Trophoblast cell (in vitro differentiated cells and primary cell): ENCODE results near the gene VCAN.
A peak's percentile ranks its signal among the peaks of the same experiment; 100 is the strongest.

Source experiments
- DNase-seq, 2 donors: peaks; one replicate each; pipeline ENCODE4 v3.0.0-alpha.2; 2016
- H2AFZ ChIP-seq: 2 replicates; pipeline ENCODE4 v1.6.1; 2013; ENCODE audit warnings: low read length, moderate library complexity, mild to moderate bottlenecking; ENCODE audit not compliant: insufficient read depth, poor library complexity
- H2AK5ac ChIP-seq: 2 replicates; pipeline ENCODE4 v1.6.1; 2013; ENCODE audit warnings: mild to moderate bottlenecking, low read length
- H2BK120ac ChIP-seq: 2 replicates; pipeline ENCODE4 v1.6.1; 2013; ENCODE audit warnings: low read length, mild to moderate bottlenecking, moderate library complexity; ENCODE audit not compliant: insufficient read depth, poor library complexity
- H2BK12ac ChIP-seq: 2 replicates; pipeline ENCODE4 v1.6.1; 2013; ENCODE audit warnings: mild to moderate bottlenecking, low read length, moderate library complexity
- H2BK5ac ChIP-seq: 2 replicates; pipeline ENCODE4 v1.6.1; 2013; ENCODE audit warnings: low read length, low read depth, moderate library complexity, mild to moderate bottlenecking; ENCODE audit not compliant: poor library complexity
- H3K14ac ChIP-seq: 2 replicates; pipeline ENCODE4 v1.6.1; 2013; ENCODE audit warnings: mild to moderate bottlenecking, low read length
- H3K18ac ChIP-seq: 2 replicates; pipeline ENCODE4 v1.6.1; 2013; ENCODE audit warnings: mild to moderate bottlenecking, low read length
- H3K23ac ChIP-seq: 2 replicates; pipeline ENCODE4 v1.6.1; 2013; ENCODE audit warnings: low read length
- H3K27ac ChIP-seq: 2 replicates; pipeline ENCODE4 v1.5.1; 2013; ENCODE audit warnings: low read depth, mild to moderate bottlenecking, inconsistent platforms, low read length, moderate library complexity
- H3K27me3 ChIP-seq: 2 replicates; pipeline ENCODE4 v1.6.1; 2013; ENCODE audit warnings: inconsistent platforms, mild to moderate bottlenecking, low read length, moderate library complexity; ENCODE audit not compliant: insufficient read depth
- H3K36me3 ChIP-seq, 2 experiments: 1 replicate in 1 of 2; 2 replicates in 1 of 2; pipeline ENCODE4 v1.6.1; 2013; ENCODE audit warnings: low read length in 2 of 2, mild to moderate bottlenecking in 2 of 2, moderate library complexity in 1 of 2; ENCODE audit not compliant: insufficient read depth in 2 of 2, control insufficient read depth in 1 of 2
- H3K4ac ChIP-seq: 2 replicates; pipeline ENCODE4 v1.6.1; 2013; ENCODE audit warnings: low read depth, mild to moderate bottlenecking, low read length, moderate library complexity
- H3K4me1 ChIP-seq, 2 experiments: 1 replicate in 1 of 2; 2 replicates in 1 of 2; pipeline ENCODE4 v1.6.1; 2013; ENCODE audit warnings: low read length in 2 of 2, mild to moderate bottlenecking in 2 of 2, moderate library complexity in 1 of 2; ENCODE audit not compliant: insufficient read depth in 2 of 2, control insufficient read depth in 1 of 2
- H3K4me2 ChIP-seq: 2 replicates; pipeline ENCODE4 v1.6.1; 2013; ENCODE audit warnings: inconsistent platforms, mild to moderate bottlenecking, low read length, moderate library complexity
- H3K4me3 ChIP-seq: 2 replicates; pipeline ENCODE4 v1.5.1; 2013; ENCODE audit warnings: mild to moderate bottlenecking, low read depth, low read length, inconsistent platforms
- H3K79me1 ChIP-seq: one replicate; pipeline ENCODE4 v1.6.1; 2013; ENCODE audit warnings: low read length
- H3K79me2 ChIP-seq: 2 replicates; pipeline ENCODE4 v1.6.1; 2013; ENCODE audit warnings: low read length, mild to moderate bottlenecking; ENCODE audit not compliant: control insufficient read depth, insufficient read depth, poor library complexity
- H3K9ac ChIP-seq: 2 replicates; pipeline ENCODE4 v1.6.1; 2013; ENCODE audit warnings: mild to moderate bottlenecking, low read length
- H3K9me3 ChIP-seq: 2 replicates; pipeline ENCODE4 v1.6.1; 2013; ENCODE audit warnings: low read depth, mild to moderate bottlenecking, control low read depth, inconsistent platforms, low read length; ENCODE audit not compliant: insufficient read depth
- H4K12ac ChIP-seq: 2 replicates; pipeline ENCODE4 v1.6.1; 2013; ENCODE audit warnings: low read depth, mild to moderate bottlenecking, low read length, moderate library complexity
- H4K8ac ChIP-seq: 2 replicates; pipeline ENCODE4 v1.6.1; 2013; ENCODE audit warnings: low read depth, mild to moderate bottlenecking, low read length, moderate library complexity
- H4K91ac ChIP-seq: one replicate; pipeline ENCODE4 v1.6.1; 2013; ENCODE audit warnings: low read depth, mild to moderate bottlenecking, low read length, moderate library complexity
- WGBS: extraction: QIAGEN DNeasy Blood & Tissue Kit; methylation state at CpG from one replicate; pipeline ENCODE4 v1.1.7; 2013; ENCODE audit warnings: missing lambda C conversion rate; ENCODE audit not compliant: insufficient read length, insufficient coverage; ENCODE audit errors: extremely low coverage; 5-methylcytosine and 5-hydroxymethylcytosine counted together

Gene VCAN

GRCh38 chr5:83562071-83562606 is 90.6 kb downstream of the VCAN start:
- Histone ChIP-seq H3K4ac (no peak overlapping the region), H4K91ac (no peak overlapping the region), H3K79me2 (no peaks in the 10 kb centered on the region), H3K4me3 (no peak overlapping the region), H2AK5ac (no peak overlapping the region), H2BK5ac (no peak overlapping the region), H3K14ac (no peak overlapping the region), H3K27ac (no peak overlapping the region), H2BK120ac (no peak overlapping the region), H4K8ac (no peak overlapping the region), H2BK12ac (no peak overlapping the region), H3K23ac (no peak overlapping the region), H3K36me3 (no peaks in the 10 kb centered on the region), H3K27me3 (no peaks in the 10 kb centered on the region), H3K79me1 (no peaks in the 10 kb centered on the region), H4K12ac (no peak overlapping the region), H3K18ac (no peak overlapping the region), H3K9me3 (no peaks in the 10 kb centered on the region), H3K4me1 (no peaks in the 10 kb centered on the region), H3K9ac (no peak overlapping the region), H2AFZ (no peak overlapping the region), H3K4me2 (no peak overlapping the region)
- WGBS, result no CpG with 5 or more reads among the region's 1 CpG
- DNase-seq, result no peak

DNA sequence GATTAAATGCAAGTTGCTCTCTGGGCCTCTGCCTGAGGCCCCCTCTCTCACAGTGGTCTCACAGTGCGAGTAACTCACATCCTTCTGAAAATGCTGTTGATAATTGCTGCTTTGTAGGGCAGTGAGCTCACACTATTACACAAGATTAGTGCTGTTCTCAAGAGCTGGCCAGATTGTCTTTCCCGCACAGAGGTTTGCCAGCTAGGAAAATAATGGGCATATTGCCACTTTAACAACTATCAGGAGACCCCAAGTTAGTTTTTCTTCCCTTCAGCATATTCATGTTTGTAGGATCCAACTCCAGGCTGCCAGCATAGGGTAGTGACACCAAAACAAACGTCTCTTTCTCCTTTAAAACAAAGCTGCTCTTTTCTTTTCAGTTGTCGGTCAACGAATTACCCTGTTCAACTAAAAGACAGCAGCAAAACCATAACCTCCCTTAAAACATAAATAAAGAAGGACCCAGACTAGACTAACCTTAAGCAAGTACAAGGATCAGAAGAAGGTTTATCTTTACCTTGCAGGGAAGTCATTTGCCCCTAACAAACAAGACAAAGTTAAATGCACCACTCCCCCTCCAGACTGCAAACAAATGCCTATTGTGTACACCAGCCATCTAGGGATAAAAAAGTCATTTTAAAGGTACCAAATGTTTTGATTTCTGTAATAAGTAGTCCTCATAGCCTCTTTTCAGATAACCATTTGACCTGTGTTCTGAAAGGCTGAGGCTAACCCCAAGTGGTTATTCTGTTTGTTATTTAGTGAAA is 91.4 kb downstream of the VCAN start:
- Histone ChIP-seq H3K18ac (no peak overlapping the region), H3K4ac (no peak overlapping the region), H3K23ac (no peak overlapping the region), H3K27ac (no peak overlapping the region), H3K4me2 (no peak overlapping the region), H2BK120ac (no peak overlapping the region), H2BK12ac (no peak overlapping the region), H3K36me3 (no peaks in the 10 kb centered on the region), H3K4me3 (no peak overlapping the region), H4K91ac (no peak overlapping the region), H2AK5ac (no peak overlapping the region), H4K12ac (no peak overlapping the region), H3K9me3 (no peaks in the 10 kb centered on the region), H3K14ac (no peak overlapping the region), H3K79me1 (no peaks in the 10 kb centered on the region), H4K8ac (no peak overlapping the region), H2BK5ac (no peak overlapping the region), H2AFZ (no peak overlapping the region), H3K4me1 (no peaks in the 10 kb centered on the region), H3K9ac (no peak overlapping the region), H3K79me2 (no peaks in the 10 kb centered on the region), H3K27me3 (no peaks in the 10 kb centered on the region)
- DNase-seq, result no peak
- no CpG with 5 or more reads among the region's 5 CpGs for WGBS

GRCh38 chr5:83563631-83564030 is 92.1 kb downstream of the VCAN start:
- Histone ChIP-seq H3K9ac (no peak overlapping the region), H2BK120ac (no peak overlapping the region), H4K12ac (no peak overlapping the region), H2AFZ (no peak overlapping the region), H3K4me1 (no peaks in the 10 kb centered on the region), H3K36me3 (no peaks in the 10 kb centered on the region), H3K4me3 (no peak overlapping the region), H2BK5ac (no peak overlapping the region), H2AK5ac (no peak overlapping the region), H3K4me2 (no peak overlapping the region), H3K79me2 (no peaks in the 10 kb centered on the region), H3K18ac (no peak overlapping the region), H3K4ac (no peak overlapping the region), H4K91ac (no peak overlapping the region), H2BK12ac (no peak overlapping the region), H3K9me3 (no peaks in the 10 kb centered on the region), H3K23ac (no peak overlapping the region), H3K14ac (no peak overlapping the region), H3K27ac (no peak overlapping the region), H3K27me3 (no peaks in the 10 kb centered on the region), H3K79me1 (no peaks in the 10 kb centered on the region), H4K8ac (no peak overlapping the region)
- peak; percentile 74 to 96 for DNase-seq
- WGBS, result no CpG with 5 or more reads among the region's 7 CpGs

DNA sequence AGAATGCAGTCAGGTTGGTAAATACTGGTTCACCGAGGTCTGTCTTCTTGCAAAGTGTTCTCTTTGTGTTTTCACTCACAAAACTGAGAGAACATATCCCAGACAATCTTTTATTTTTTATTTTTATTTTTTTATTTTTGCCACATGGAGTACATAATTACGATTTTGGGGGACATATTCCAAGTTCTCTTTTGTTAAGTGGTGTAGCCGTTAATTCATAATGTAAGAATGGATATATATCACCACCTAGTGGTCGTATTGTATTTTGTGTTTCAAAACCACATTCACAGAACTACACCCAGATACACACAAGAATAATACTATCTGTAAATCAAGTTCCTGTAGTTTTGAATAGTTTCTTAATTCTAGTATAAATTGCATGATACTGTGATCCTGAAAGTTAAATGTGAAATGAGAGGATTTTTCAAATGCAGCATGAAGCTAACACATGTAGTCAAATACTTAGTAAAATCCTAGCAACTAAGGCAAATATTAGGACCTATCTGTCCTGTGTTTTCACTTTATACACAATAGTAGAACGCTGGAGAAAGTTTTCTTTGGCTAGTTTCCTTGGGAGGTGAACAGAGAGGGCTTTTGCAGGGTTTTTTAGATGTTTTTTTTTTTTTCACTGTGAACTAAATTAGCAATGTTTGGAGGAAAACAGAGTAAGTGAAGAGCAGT is 92.7 kb downstream of the VCAN start:
- WGBS, result no CpG with 5 or more reads among the region's 5 CpGs
- no peaks in the 10 kb centered on the region for H3K9me3 ChIP-seq
- DNase-seq, result no peak

More for the DNA sequence above, 92.7 kb downstream of the VCAN start:
- Histone ChIP-seq H3K18ac (no peak overlapping the region), H3K27ac (no peak overlapping the region), H3K4me1 (no peaks in the 10 kb centered on the region), H3K4ac (no peak overlapping the region), H3K4me3 (no peak overlapping the region), H3K14ac (no peak overlapping the region), H3K23ac (no peak overlapping the region), H4K8ac (no peak overlapping the region), H2AK5ac (no peak overlapping the region), H2BK5ac (no peak overlapping the region), H4K91ac (no peak overlapping the region), H3K4me2 (no peak overlapping the region), H3K36me3 (no peaks in the 10 kb centered on the region), H2BK120ac (no peak overlapping the region), H3K9ac (no peak overlapping the region), H2AFZ (no peak overlapping the region), H3K79me1 (no peaks in the 10 kb centered on the region), H4K12ac (no peak overlapping the region), H3K79me2 (no peaks in the 10 kb centered on the region), H3K27me3 (no peaks in the 10 kb centered on the region), H2BK12ac (no peak overlapping the region)
